WTC11 (cell line): ENCODE measurements around the gene KIF2A. TPM values are rescaled to one million over a fixed set of nuclear protein-coding genes. Genes with fewer than 3 reads are reported as not detected.

Experiments
- ATAC-seq: fragments of 200-7000 bp; cut with Tn5 transposase; 2 replicates; pipeline ENCODE4 v1.10.0; 2021; ENCODE audit warnings: mild to moderate bottlenecking, moderate library complexity
- CTCF ChIA-PET: fragments of 300-600 bp; sonication (Branson Sonifier 250); formaldehyde crosslinking; loops from one replicate; lab custom pipeline; 2021; ENCODE audit warnings: antibody characterized with exemption; lab: Charles Lee
- POLR2A ChIA-PET: fragments of 350-600 bp; sonication (Branson Sonifier 250); formaldehyde crosslinking; loops from one replicate; lab custom pipeline; 2021; ENCODE audit warnings: antibody characterized with exemption; lab: Charles Lee
- DNase-seq: peaks from one replicate; pipeline ENCODE4 v3.0.0; 2021; ENCODE audit warnings: low spot score
- H3K27ac Mint-ChIP-seq: 2 replicates; pipeline ENCODE4 v1.8.0; 2021; ENCODE audit warnings: mixed read lengths
- H3K27me3 Mint-ChIP-seq: 2 replicates; pipeline ENCODE4 v1.8.0; 2021; ENCODE audit warnings: low read depth, mild to moderate bottlenecking, moderate library complexity, mixed read lengths
- H3K36me3 Mint-ChIP-seq: 2 replicates; pipeline ENCODE4 v1.8.0; 2021; ENCODE audit warnings: mixed read lengths
- H3K4me1 Mint-ChIP-seq: 2 replicates; pipeline ENCODE4 v1.8.0; 2022; ENCODE audit warnings: mixed read lengths
- H3K4me3 Mint-ChIP-seq: 2 replicates; pipeline ENCODE4 v1.8.0; 2021; ENCODE audit warnings: mild to moderate bottlenecking, moderate library complexity, mixed read lengths
- H3K9me3 Mint-ChIP-seq: 2 replicates; pipeline ENCODE4 v1.8.0; 2021; ENCODE audit warnings: mixed read lengths
- CBFB ChIP-seq: sonication (generic); formaldehyde crosslinking; IDR thresholded peaks from 2 replicates; pipeline ENCODE4 v1.8.1; 2022; ENCODE audit warnings: mild to moderate bottlenecking, low read depth, missing genetic modification reagents
- CREB1 ChIP-seq: sonication (generic); formaldehyde crosslinking; IDR thresholded peaks from 2 replicates; pipeline ENCODE4 v1.8.0; 2023; ENCODE audit warnings: mild to moderate bottlenecking, missing genetic modification reagents
- EMX1 ChIP-seq: fragments of 250-450 bp; sonication (Bioruptor Pico); IDR thresholded peaks from 2 replicates; pipeline ENCODE4 v1.8.0; 2021; ENCODE audit warnings: mild to moderate bottlenecking
- FOXP1 ChIP-seq: sonication (generic); formaldehyde crosslinking; IDR thresholded peaks from 2 replicates; pipeline ENCODE4 v1.8.0; 2022; ENCODE audit warnings: missing genetic modification reagents, mild to moderate bottlenecking, moderate library complexity, borderline replicate concordance
- GABPB1 ChIP-seq: sonication (generic); formaldehyde crosslinking; IDR thresholded peaks from 2 replicates; pipeline ENCODE4 v1.8.1; 2023; ENCODE audit warnings: mild to moderate bottlenecking, missing genetic modification reagents
- MXD4 ChIP-seq: fragments of 250-450 bp; sonication (Bioruptor Pico); IDR thresholded peaks from 2 replicates; pipeline ENCODE4 v1.8.0; 2021; ENCODE audit warnings: mild to moderate bottlenecking, moderate library complexity, borderline replicate concordance
- NFYB ChIP-seq: sonication (generic); formaldehyde crosslinking; conservative IDR thresholded peaks from 2 replicates; pipeline ENCODE4 v1.8.0; 2022; ENCODE audit warnings: low read depth, missing genetic modification reagents
- NR3C1 ChIP-seq: sonication (generic); formaldehyde crosslinking; conservative IDR thresholded peaks from 2 replicates; pipeline ENCODE4 v1.8.1; 2023; ENCODE audit warnings: low read depth, mild to moderate bottlenecking, missing genetic modification reagents
- PREB ChIP-seq: sonication (generic); formaldehyde crosslinking; IDR thresholded peaks from 2 replicates; pipeline ENCODE4 v1.8.1; 2022; ENCODE audit warnings: mild to moderate bottlenecking, missing genetic modification reagents, moderate library complexity, borderline replicate concordance
- RELA ChIP-seq: sonication (generic); formaldehyde crosslinking; IDR thresholded peaks from 2 replicates; pipeline ENCODE4 v1.8.1; 2022; ENCODE audit warnings: missing genetic modification reagents, mild to moderate bottlenecking, borderline replicate concordance
- TCF7 ChIP-seq: sonication (generic); formaldehyde crosslinking; IDR thresholded peaks from 2 replicates; pipeline ENCODE4 v1.8.0; 2022; ENCODE audit warnings: mild to moderate bottlenecking, low read depth, missing genetic modification reagents, moderate library complexity
- ZBTB21 ChIP-seq: sonication (generic); formaldehyde crosslinking; IDR thresholded peaks from 2 replicates; pipeline ENCODE4 v1.8.1; 2023; ENCODE audit warnings: mild to moderate bottlenecking, missing genetic modification reagents, borderline replicate concordance
- ZNF219 ChIP-seq: sonication (generic); formaldehyde crosslinking; IDR thresholded peaks from 2 replicates; pipeline ENCODE4 v1.8.0; 2023; ENCODE audit warnings: missing genetic modification reagents, mild to moderate bottlenecking, borderline replicate concordance
- ZNF532 ChIP-seq: fragments of 250-450 bp; sonication (Bioruptor Pico); IDR thresholded peaks from 2 replicates; pipeline ENCODE4 v1.9.0; 2021; ENCODE audit warnings: mild to moderate bottlenecking, borderline replicate concordance
- total RNA-seq: library from RNA; stranded (reverse); gene quantifications from 3 replicates; pipeline ENCODE4 v1.2.3, GENCODE V29; 2021
- TF ChIP-seq, protein P1 (sequence below): sonication (generic); formaldehyde crosslinking; IDR thresholded peaks from 2 replicates; pipeline ENCODE4 v1.8.0; 2022; ENCODE audit warnings: missing genetic modification reagents
- TF ChIP-seq, protein P2 (sequence below): sonication (generic); formaldehyde crosslinking; IDR thresholded peaks from 2 replicates; pipeline ENCODE4 v1.8.1; 2022; ENCODE audit warnings: low read depth, missing genetic modification reagents, borderline replicate concordance
- TF ChIP-seq, protein P3 (sequence below): sonication (generic); formaldehyde crosslinking; IDR thresholded peaks from 2 replicates; pipeline ENCODE4 v1.8.0; 2023; ENCODE audit warnings: missing genetic modification reagents, mild to moderate bottlenecking, borderline replicate concordance

KIF2A gene
- total RNA-seq, 1 experiment from 2014 or later = 77.8 TPM

DNA sequence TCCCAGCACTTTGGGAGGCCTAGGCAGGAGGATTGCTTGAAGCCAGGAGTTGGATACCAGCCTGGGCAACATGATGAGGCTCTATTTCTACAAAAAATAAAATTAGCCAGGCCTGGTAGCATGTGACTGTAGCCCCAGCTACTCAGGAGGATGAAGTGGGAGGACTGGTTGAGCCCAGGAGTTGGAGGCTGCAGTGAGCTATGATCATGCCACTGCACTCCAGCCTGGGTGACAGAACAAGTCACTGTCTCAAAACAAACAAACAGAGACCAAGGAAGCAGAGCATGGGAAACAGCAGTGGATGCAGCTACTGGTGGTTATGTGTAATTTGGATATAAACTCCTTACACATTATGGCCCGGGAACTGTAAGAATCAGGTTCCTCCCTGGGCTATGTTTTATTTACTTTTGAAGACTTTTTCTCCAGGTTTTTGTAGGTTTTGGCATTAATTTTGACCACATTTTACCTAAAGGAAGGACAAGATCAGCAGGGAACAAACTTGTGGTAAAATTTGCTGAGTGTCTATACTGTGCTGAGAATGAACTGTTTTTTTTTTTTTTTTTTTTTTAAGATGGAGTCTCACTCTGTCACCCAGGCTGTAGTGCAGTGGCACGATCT lies 8.3 kb downstream of the KIF2A start (continued):
- TF ChIP-seq ZNF532 = no peak
- no peak for TF ChIP-seq ZNF219 (CRISPR knock-in tag)
- TF ChIP-seq, protein P1, sequence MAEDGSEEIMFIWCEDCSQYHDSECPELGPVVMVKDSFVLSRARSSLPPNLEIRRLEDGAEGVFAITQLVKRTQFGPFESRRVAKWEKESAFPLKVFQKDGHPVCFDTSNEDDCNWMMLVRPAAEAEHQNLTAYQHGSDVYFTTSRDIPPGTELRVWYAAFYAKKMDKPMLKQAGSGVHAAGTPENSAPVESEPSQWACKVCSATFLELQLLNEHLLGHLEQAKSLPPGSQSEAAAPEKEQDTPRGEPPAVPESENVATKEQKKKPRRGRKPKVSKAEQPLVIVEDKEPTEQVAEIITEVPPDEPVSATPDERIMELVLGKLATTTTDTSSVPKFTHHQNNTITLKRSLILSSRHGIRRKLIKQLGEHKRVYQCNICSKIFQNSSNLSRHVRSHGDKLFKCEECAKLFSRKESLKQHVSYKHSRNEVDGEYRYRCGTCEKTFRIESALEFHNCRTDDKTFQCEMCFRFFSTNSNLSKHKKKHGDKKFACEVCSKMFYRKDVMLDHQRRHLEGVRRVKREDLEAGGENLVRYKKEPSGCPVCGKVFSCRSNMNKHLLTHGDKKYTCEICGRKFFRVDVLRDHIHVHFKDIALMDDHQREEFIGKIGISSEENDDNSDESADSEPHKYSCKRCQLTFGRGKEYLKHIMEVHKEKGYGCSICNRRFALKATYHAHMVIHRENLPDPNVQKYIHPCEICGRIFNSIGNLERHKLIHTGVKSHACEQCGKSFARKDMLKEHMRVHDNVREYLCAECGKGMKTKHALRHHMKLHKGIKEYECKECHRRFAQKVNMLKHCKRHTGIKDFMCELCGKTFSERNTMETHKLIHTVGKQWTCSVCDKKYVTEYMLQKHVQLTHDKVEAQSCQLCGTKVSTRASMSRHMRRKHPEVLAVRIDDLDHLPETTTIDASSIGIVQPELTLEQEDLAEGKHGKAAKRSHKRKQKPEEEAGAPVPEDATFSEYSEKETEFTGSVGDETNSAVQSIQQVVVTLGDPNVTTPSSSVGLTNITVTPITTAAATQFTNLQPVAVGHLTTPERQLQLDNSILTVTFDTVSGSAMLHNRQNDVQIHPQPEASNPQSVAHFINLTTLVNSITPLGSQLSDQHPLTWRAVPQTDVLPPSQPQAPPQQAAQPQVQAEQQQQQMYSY = no peak
- no peak for TF ChIP-seq RELA (CRISPR knock-in tag)

GRCh38 chr5:62315376-62316175 lies 9.6 kb downstream of the KIF2A start:
- no peak for DNase-seq
- H3K27ac Mint-ChIP-seq = peak overlapping the region; percentile 68
- no peak for ATAC-seq
- peaks cover 40% of the 10 kb centered on the region for H3K4me1 Mint-ChIP-seq
- no peaks in the 10 kb centered on the region for H3K9me3 Mint-ChIP-seq
- CTCF ChIA-PET = no interaction called here
- POLR2A ChIA-PET = no interaction called here
- no peaks in the 10 kb centered on the region for H3K36me3 Mint-ChIP-seq
- TF ChIP-seq ZBTB21 (CRISPR knock-in tag) (no peak), NR3C1 (CRISPR knock-in tag) (no peak), EMX1 (CRISPR knock-in tag) (no peak), CREB1 (no peak), MXD4 (CRISPR knock-in tag) (no peak), NFYB (CRISPR knock-in tag) (no peak), FOXP1 (no peak), TCF7 (CRISPR knock-in tag) (no peak)
- TF ChIP-seq, protein P2, sequence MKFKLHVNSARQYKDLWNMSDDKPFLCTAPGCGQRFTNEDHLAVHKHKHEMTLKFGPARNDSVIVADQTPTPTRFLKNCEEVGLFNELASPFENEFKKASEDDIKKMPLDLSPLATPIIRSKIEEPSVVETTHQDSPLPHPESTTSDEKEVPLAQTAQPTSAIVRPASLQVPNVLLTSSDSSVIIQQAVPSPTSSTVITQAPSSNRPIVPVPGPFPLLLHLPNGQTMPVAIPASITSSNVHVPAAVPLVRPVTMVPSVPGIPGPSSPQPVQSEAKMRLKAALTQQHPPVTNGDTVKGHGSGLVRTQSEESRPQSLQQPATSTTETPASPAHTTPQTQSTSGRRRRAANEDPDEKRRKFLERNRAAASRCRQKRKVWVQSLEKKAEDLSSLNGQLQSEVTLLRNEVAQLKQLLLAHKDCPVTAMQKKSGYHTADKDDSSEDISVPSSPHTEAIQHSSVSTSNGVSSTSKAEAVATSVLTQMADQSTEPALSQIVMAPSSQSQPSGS (CRISPR knock-in tag) = no peak
- H3K27me3 Mint-ChIP-seq = no peaks in the 10 kb centered on the region
- no peak overlapping the region for H3K4me3 Mint-ChIP-seq

GRCh38 chr5:62316176-62316502 lies 10.1 kb downstream of the KIF2A start:
- peaks cover 35% of the 10 kb centered on the region for H3K4me1 Mint-ChIP-seq
- no peak for DNase-seq
- no peak for ATAC-seq
- POLR2A ChIA-PET = no interaction called here
- no peaks in the 10 kb centered on the region for H3K36me3 Mint-ChIP-seq
- no peaks in the 10 kb centered on the region for H3K9me3 Mint-ChIP-seq
- no peaks in the 10 kb centered on the region for H3K27me3 Mint-ChIP-seq
- no peak overlapping the region for H3K4me3 Mint-ChIP-seq
- no peak overlapping the region for H3K27ac Mint-ChIP-seq
- CTCF ChIA-PET = no interaction called here
- TF ChIP-seq CBFB (CRISPR knock-in tag) = no peak
- TF ChIP-seq FOXP1 = no peak
- no peak for TF ChIP-seq PREB (CRISPR knock-in tag)
- TF ChIP-seq MXD4 (CRISPR knock-in tag) = no peak
- TF ChIP-seq, protein P3, sequence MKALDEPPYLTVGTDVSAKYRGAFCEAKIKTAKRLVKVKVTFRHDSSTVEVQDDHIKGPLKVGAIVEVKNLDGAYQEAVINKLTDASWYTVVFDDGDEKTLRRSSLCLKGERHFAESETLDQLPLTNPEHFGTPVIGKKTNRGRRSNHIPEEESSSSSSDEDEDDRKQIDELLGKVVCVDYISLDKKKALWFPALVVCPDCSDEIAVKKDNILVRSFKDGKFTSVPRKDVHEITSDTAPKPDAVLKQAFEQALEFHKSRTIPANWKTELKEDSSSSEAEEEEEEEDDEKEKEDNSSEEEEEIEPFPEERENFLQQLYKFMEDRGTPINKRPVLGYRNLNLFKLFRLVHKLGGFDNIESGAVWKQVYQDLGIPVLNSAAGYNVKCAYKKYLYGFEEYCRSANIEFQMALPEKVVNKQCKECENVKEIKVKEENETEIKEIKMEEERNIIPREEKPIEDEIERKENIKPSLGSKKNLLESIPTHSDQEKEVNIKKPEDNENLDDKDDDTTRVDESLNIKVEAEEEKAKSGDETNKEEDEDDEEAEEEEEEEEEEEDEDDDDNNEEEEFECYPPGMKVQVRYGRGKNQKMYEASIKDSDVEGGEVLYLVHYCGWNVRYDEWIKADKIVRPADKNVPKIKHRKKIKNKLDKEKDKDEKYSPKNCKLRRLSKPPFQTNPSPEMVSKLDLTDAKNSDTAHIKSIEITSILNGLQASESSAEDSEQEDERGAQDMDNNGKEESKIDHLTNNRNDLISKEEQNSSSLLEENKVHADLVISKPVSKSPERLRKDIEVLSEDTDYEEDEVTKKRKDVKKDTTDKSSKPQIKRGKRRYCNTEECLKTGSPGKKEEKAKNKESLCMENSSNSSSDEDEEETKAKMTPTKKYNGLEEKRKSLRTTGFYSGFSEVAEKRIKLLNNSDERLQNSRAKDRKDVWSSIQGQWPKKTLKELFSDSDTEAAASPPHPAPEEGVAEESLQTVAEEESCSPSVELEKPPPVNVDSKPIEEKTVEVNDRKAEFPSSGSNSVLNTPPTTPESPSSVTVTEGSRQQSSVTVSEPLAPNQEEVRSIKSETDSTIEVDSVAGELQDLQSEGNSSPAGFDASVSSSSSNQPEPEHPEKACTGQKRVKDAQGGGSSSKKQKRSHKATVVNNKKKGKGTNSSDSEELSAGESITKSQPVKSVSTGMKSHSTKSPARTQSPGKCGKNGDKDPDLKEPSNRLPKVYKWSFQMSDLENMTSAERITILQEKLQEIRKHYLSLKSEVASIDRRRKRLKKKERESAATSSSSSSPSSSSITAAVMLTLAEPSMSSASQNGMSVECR (CRISPR knock-in tag) = no peak
- TF ChIP-seq GABPB1 = no peak
